SK-N-SH (cell line): ENCODE results near the gene MLKL. TPM values are rescaled to one million over a fixed set of nuclear protein-coding genes. Genes with fewer than 3 reads are reported as not detected.
A peak's percentile ranks its signal among the peaks of the same experiment; 100 is the strongest.

Source experiments
- CTCF ChIA-PET: fragments of 300-600, 350-600 bp; formaldehyde crosslinking; extraction: SDS; loops from one replicate; lab custom pipeline; 2021; lab: Yijun Ruan, JAX
- POLR2A ChIA-PET: fragments of 350-600 bp; sonication (Branson Sonifier 250); formaldehyde crosslinking; extraction: SDS; loops from one replicate; lab custom pipeline; 2020; ENCODE audit warnings: antibody characterized with exemption, inconsistent platforms; lab: Yijun Ruan, JAX
- DNase-seq: peaks from one replicate; pipeline ENCODE4 v3.0.0; 2012
- H2AFZ ChIP-seq: fragments of 200-600 bp; sonication (generic); 2 replicates; pipeline ENCODE4 v1.8.1; 2016; ENCODE audit warnings: antibody characterized with exemption, mild to moderate bottlenecking, low read depth
- H3F3A ChIP-seq: fragments of 200-600 bp; sonication (generic); replicated peaks from 2 replicates; pipeline ENCODE3; 2016; ENCODE audit warnings: antibody characterized with exemption, mild to moderate bottlenecking; ENCODE audit not compliant: insufficient read depth
- H3K27ac ChIP-seq, 2 experiments: fragments of 200-500 bp in 1 of 2; fragments of 200-600 bp in 1 of 2; sonication (Bioruptor generic) in 1 of 2; sonication (generic), shearing (Covaris generic) in 1 of 2; 2 replicates each; pipeline versions ENCODE4 v1.5.1 to v1.6.1; 2014 to 2016; ENCODE audit warnings: low read depth in 2 of 2, inconsistent platforms in 1 of 2, low read length in 1 of 2, mild to moderate bottlenecking in 1 of 2, mixed read lengths in 1 of 2
- H3K27me3 ChIP-seq: fragments of 200-600 bp; sonication (generic), shearing (Covaris generic); 2 replicates; pipeline ENCODE4 v1.6.1; 2016; ENCODE audit warnings: mixed run types; ENCODE audit not compliant: insufficient read depth
- H3K36me3 ChIP-seq, 2 experiments: fragments of 200-500 bp in 1 of 2; fragments of 200-600 bp in 1 of 2; sonication (Bioruptor generic) in 1 of 2; sonication (generic) in 1 of 2; replicated peaks in 1 of 2; 2 replicates each; pipeline versions ENCODE3 to v1.5.1; 2014 to 2016; ENCODE audit warnings: low read length in 1 of 2, mild to moderate bottlenecking in 1 of 2; ENCODE audit not compliant: insufficient read depth in 2 of 2, control insufficient read depth in 1 of 2
- H3K4me1 ChIP-seq, 2 experiments: fragments of 200-500 bp in 1 of 2; fragments of 200-600 bp in 1 of 2; sonication (Bioruptor generic) in 1 of 2; sonication (generic), shearing (Covaris generic) in 1 of 2; 2 replicates each; pipeline versions ENCODE4 v1.5.1 to v1.6.1; 2014 to 2016; ENCODE audit warnings: low read depth in 1 of 2, low read length in 1 of 2, mixed run types in 1 of 2; ENCODE audit not compliant: insufficient read depth in 2 of 2, control insufficient read depth in 1 of 2
- H3K4me2 ChIP-seq: fragments of 200-600 bp; sonication (generic), shearing (Covaris generic); 2 replicates; pipeline ENCODE4 v1.6.1; 2017; ENCODE audit warnings: mixed run types
- H3K4me3 ChIP-seq, 2 experiments: fragments of 200-500 bp in 1 of 2; fragments of 200-600 bp in 1 of 2; sonication (Bioruptor generic) in 1 of 2; sonication (generic), shearing (Covaris generic) in 1 of 2; 2 replicates each; pipeline versions ENCODE4 v1.5.1 to v1.8.1; 2014 to 2016; ENCODE audit warnings: low read depth in 2 of 2, inconsistent platforms in 1 of 2, low read length in 1 of 2, mild to moderate bottlenecking in 1 of 2, mixed read lengths in 1 of 2, moderate library complexity in 1 of 2
- H3K79me2 ChIP-seq: fragments of 200-600 bp; sonication (generic); 2 replicates; pipeline ENCODE4 v1.8.1; 2017; ENCODE audit warnings: mild to moderate bottlenecking; ENCODE audit not compliant: insufficient read depth
- H3K9ac ChIP-seq: fragments of 200-600 bp; sonication (generic); 2 replicates; pipeline ENCODE4 v1.6.1; 2017; ENCODE audit warnings: mixed run types
- H3K9me2 ChIP-seq: fragments of 200-600 bp; sonication (generic); 2 replicates; pipeline ENCODE4 v1.6.1; 2017; ENCODE audit warnings: mixed run types
- H3K9me3 ChIP-seq: fragments of 200-600 bp; sonication (generic); 2 replicates; pipeline ENCODE4 v1.6.1; 2017; ENCODE audit warnings: mixed run types, mild to moderate bottlenecking, moderate library complexity
- H4K20me1 ChIP-seq: fragments of 200-600 bp; sonication (generic); 2 replicates; pipeline ENCODE4 v1.6.1; 2017; ENCODE audit warnings: mild to moderate bottlenecking, mixed run types; ENCODE audit not compliant: insufficient read depth
- CHD2 ChIP-seq: fragments of 150-350 bp; IDR thresholded peaks from 2 replicates; pipeline ENCODE4 v1.6.1; 2018; ENCODE audit warnings: low read length; ENCODE audit not compliant: partially characterized antibody
- ELF1 ChIP-seq: IDR thresholded peaks from 2 replicates; pipeline ENCODE4 v1.4.0; 2012
- FOXJ3 ChIP-seq: sonication (generic); formaldehyde crosslinking; IDR thresholded peaks from 2 replicates; pipeline ENCODE4 v1.5.1; 2020; ENCODE audit warnings: mild to moderate bottlenecking, missing genetic modification reagents
- FOXM1 ChIP-seq: IDR thresholded peaks from 2 replicates; pipeline ENCODE4 v1.4.0; 2012; ENCODE audit warnings: low read depth, mild to moderate bottlenecking
- GATA2 ChIP-seq: sonication (generic); formaldehyde crosslinking; IDR thresholded peaks from 2 replicates; pipeline ENCODE4 v1.5.0; 2020; ENCODE audit warnings: mild to moderate bottlenecking, missing genetic modification reagents
- IRF3 ChIP-seq: fragments of 150-350 bp; IDR thresholded peaks from 2 replicates; pipeline ENCODE4 v1.6.1; 2016; ENCODE audit warnings: mild to moderate bottlenecking, low read depth, low read length
- JUND ChIP-seq: IDR thresholded peaks from 2 replicates; pipeline ENCODE4 v1.4.0; 2012
- MAX ChIP-seq: IDR thresholded peaks from 2 replicates; pipeline ENCODE4 v1.4.0; 2012; ENCODE audit warnings: low read depth
- MEF2A ChIP-seq: IDR thresholded peaks from 2 replicates; pipeline ENCODE4 v1.4.0; 2012; ENCODE audit warnings: low read depth, borderline replicate concordance
- MXI1 ChIP-seq: IDR thresholded peaks from 2 replicates; pipeline ENCODE4 v1.6.1; 2012; ENCODE audit warnings: mild to moderate bottlenecking, low read depth, low read length, improper control_type of control experiment
- NFIC ChIP-seq: IDR thresholded peaks from 2 replicates; pipeline ENCODE4 v1.4.0; 2012; ENCODE audit warnings: borderline replicate concordance
- NRF1 ChIP-seq: IDR thresholded peaks from 2 replicates; pipeline ENCODE4 v1.6.1; 2012; ENCODE audit warnings: low read depth, mild to moderate bottlenecking, low read length
- RAD21 ChIP-seq: IDR thresholded peaks from 2 replicates; pipeline ENCODE4 v1.6.1; 2012; ENCODE audit warnings: mild to moderate bottlenecking, low read length
- RFX5 ChIP-seq: IDR thresholded peaks from 2 replicates; pipeline ENCODE4 v1.6.1; 2012; ENCODE audit warnings: mild to moderate bottlenecking, improper control_type of control experiment, low read length
- RXRA ChIP-seq: IDR thresholded peaks from 2 replicates; pipeline ENCODE4 v1.4.0; 2012; ENCODE audit warnings: low read depth, mild to moderate bottlenecking, borderline replicate concordance
- SMC3 ChIP-seq: IDR thresholded peaks from 2 replicates; pipeline ENCODE4 v1.6.1; 2012; ENCODE audit warnings: low read depth, low read length, improper control_type of control experiment
- TCF12 ChIP-seq: IDR thresholded peaks from 2 replicates; pipeline ENCODE4 v1.4.0; 2012
- WGBS: methylation state at CpG from one replicate; pipeline ENCODE4 v1.1.6; 2017; ENCODE audit warnings: low lambda C conversion rate; 5-methylcytosine and 5-hydroxymethylcytosine counted together
- polyA plus RNA-seq, 3 experiments: library from polyadenylated mRNA; depleted of rRNA; stranded (reverse); fragments of >200 nt; gene quantifications; 2 replicates each; pipeline ENCODE4 v1.2.3, GENCODE V29; 2012
- TF ChIP-seq, protein P1 (sequence below): IDR thresholded peaks from 2 replicates; pipeline ENCODE4 v1.4.0; 2012; ENCODE audit warnings: low read depth, borderline replicate concordance

Gene MLKL
- polyA plus RNA-seq, 1 of the 3 experiments (the other 2 are of a cell fraction): 3.6 TPM

GRCh38 chr16:74651841-74652240 lies 48.8 kb downstream of the MLKL start:
- 98% methylated on average over 2 of the region's 2 CpGs for WGBS
- TF ChIP-seq MAX: no peak
- no peak for TF ChIP-seq SMC3
- no peak for TF ChIP-seq MXI1
- TF ChIP-seq NFIC: no peak
- TF ChIP-seq RFX5: no peak
- TF ChIP-seq NRF1: no peak
- no peak for TF ChIP-seq CHD2
- TF ChIP-seq TCF12: no peak
- no peak for TF ChIP-seq ELF1
- TF ChIP-seq, protein P1, sequence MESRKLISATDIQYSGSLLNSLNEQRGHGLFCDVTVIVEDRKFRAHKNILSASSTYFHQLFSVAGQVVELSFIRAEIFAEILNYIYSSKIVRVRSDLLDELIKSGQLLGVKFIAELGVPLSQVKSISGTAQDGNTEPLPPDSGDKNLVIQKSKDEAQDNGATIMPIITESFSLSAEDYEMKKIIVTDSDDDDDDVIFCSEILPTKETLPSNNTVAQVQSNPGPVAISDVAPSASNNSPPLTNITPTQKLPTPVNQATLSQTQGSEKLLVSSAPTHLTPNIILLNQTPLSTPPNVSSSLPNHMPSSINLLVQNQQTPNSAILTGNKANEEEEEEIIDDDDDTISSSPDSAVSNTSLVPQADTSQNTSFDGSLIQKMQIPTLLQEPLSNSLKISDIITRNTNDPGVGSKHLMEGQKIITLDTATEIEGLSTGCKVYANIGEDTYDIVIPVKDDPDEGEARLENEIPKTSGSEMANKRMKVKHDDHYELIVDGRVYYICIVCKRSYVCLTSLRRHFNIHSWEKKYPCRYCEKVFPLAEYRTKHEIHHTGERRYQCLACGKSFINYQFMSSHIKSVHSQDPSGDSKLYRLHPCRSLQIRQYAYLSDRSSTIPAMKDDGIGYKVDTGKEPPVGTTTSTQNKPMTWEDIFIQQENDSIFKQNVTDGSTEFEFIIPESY: no peak
- no peak for TF ChIP-seq GATA2 (CRISPR knock-in tag)
- TF ChIP-seq MEF2A: no peak
- TF ChIP-seq FOXM1: no peak
- TF ChIP-seq FOXJ3 (CRISPR knock-in tag): no peak
- no peak for TF ChIP-seq RXRA
- no peak for TF ChIP-seq IRF3
- no peak for TF ChIP-seq RAD21
- no peak for TF ChIP-seq JUND
- Histone ChIP-seq H3K79me2 (peaks cover 98% of the 10 kb centered on the region), H3K27me3 (no peaks in the 10 kb centered on the region), H3K4me2 (no peak overlapping the region), H3K36me3 (peaks cover 31 to 59% of the 10 kb centered on the region in 2 experiments), H3K4me3 (no peak overlapping the region), H3K9me3 (no peaks in the 10 kb centered on the region), H3F3A (peaks cover 38% of the 10 kb centered on the region), H3K27ac (peak overlapping the region in 1 of 2 experiments; percentile 34; a peak in 1 of 4 replicates), H2AFZ (no peak overlapping the region), H3K4me1 (no peaks in the 10 kb centered on the region), H4K20me1 (peaks cover 30% of the 10 kb centered on the region; the same call in 1 of the 2 replicates), H3K9me2 (no peaks in the 10 kb centered on the region), H3K9ac (no peak overlapping the region)
- CTCF ChIA-PET: interaction anchor here (0.8 to 4.0 kb wide), 22 partner anchors 10 to 342 kb away, joined by 3 to 37 read pairs (median 4); partner anchors contain the start of genes MLKL and RFWD3
- DNase-seq: no peak
- POLR2A ChIA-PET: interaction anchor here (1.2 kb wide), 1 partner anchor 45 kb away, joined by 3 read pairs; the partner anchor contains the start of gene GLG1
